ENCODE results near the gene GABARAP. TPM values are rescaled to one million over a fixed set of nuclear protein-coding genes. Genes with fewer than 3 reads are reported as not detected.

Gene GABARAP
- total RNA-seq, 1 experiment from 2014 or later: 226 TPM

- no peaks in the 10 kb centered on the region for H3K9me3 Mint-ChIP-seq (ENCODE audit: unreplicated experiment)
- no peak for TF ChIP-seq CTCF (IDR thresholded peaks at IDR 0.05; ENCODE audit: unreplicated experiment)
- peaks cover 60% of the 10 kb centered on the region for H3K36me3 Mint-ChIP-seq (ENCODE audit: insufficient read depth, unreplicated experiment)
- peak overlapping the region; percentile 96 for H3K27ac Mint-ChIP-seq (ENCODE audit: low read depth, unreplicated experiment)
- H3K27me3 Mint-ChIP-seq (ENCODE audit: insufficient read depth, unreplicated experiment): no peaks in the 10 kb centered on the region
- H3K4me3 Mint-ChIP-seq (ENCODE audit: unreplicated experiment): peak overlapping the region; percentile 86
- CTCF ChIA-PET: interaction anchor here (0.6 to 2.0 kb wide), 5 partner anchors 10 to 75 kb away, joined by 3 to 9 read pairs (median 5); partner anchors contain the start of genes DVL2 and PHF23
- POLR2A ChIA-PET: interaction anchor here (0.7 to 9.0 kb wide), 12 partner anchors 15 to 669 kb away, joined by 3 to 278 read pairs (median 7); partner anchors contain the start of genes CTDNEP1, DVL2, GABARAP and MPDU1
- TSS peak; percentile 6 for BruUV-seq (replicated peaks)
- H3K4me1 Mint-ChIP-seq (ENCODE audit: insufficient read depth, unreplicated experiment): peaks cover 27% of the 10 kb centered on the region
- DNase-seq (ENCODE audit: unreplicated experiment): no peak
- intact Hi-C loops (cut with micrococcal nuclease): loop anchor here (1.0 kb wide), 1 partner anchor 75 kb away; no protein-coding TSS in a partner anchor
Measured at GRCh38 chr17:7221278-7222092, 20.8 kb downstream of the GABARAP start.

- peaks cover 35% of the 10 kb centered on the region for H3K4me1 Mint-ChIP-seq (ENCODE audit: insufficient read depth, unreplicated experiment)
- H3K36me3 Mint-ChIP-seq (ENCODE audit: insufficient read depth, unreplicated experiment): peaks cover 58% of the 10 kb centered on the region
Measured at GRCh38 chr17:7220593-7221277, 21.5 kb downstream of the GABARAP start.

GRCh38 chr17:7219812-7220592, 22.2 kb downstream of the GABARAP start, which contains the start of the genes ACADVL and DLG4:
TSS of gene ACADVL (plus strand) at chr17:7219938. CDS start at chr17:7219985, 47 bp downstream.
TSS of gene DLG4 (minus strand) at chr17:7219836.
- ChIA-PET CTCF (interaction anchor here (0.8 to 2.0 kb wide), 4 partner anchors 13 to 77 kb away, joined by 3 to 9 read pairs (median 4); partner anchors contain the start of genes DVL2 and SLC2A4), POLR2A (interaction anchor here (0.6 to 9.0 kb wide), 21 partner anchors 10 to 668 kb away, joined by 3 to 278 read pairs (median 6); partner anchors contain the start of genes CTDNEP1, DVL2, GABARAP and MPDU1)
- intact Hi-C loops (cut with micrococcal nuclease): no loop called here
- Mint-ChIP-seq H3K27me3 (ENCODE audit: insufficient read depth, unreplicated experiment) (no peaks in the 10 kb centered on the region), H3K27ac (ENCODE audit: low read depth, unreplicated experiment) (peak within 1 kb of the TSS; percentile 96), H3K36me3 (ENCODE audit: insufficient read depth, unreplicated experiment) (peaks cover 56% of the 10 kb centered on the region), H3K9me3 (ENCODE audit: unreplicated experiment) (no peaks in the 10 kb centered on the region), H3K4me3 (ENCODE audit: unreplicated experiment) (peak within 1 kb of the TSS; percentile 86), H3K4me1 (ENCODE audit: insufficient read depth, unreplicated experiment) (peaks cover 37% of the 10 kb centered on the region)
- no TSS peak for BruUV-seq (replicated peaks)
- peak; percentile 94 for DNase-seq (ENCODE audit: unreplicated experiment)
- no peak for TF ChIP-seq CTCF (IDR thresholded peaks at IDR 0.05; ENCODE audit: unreplicated experiment)

More at GRCh38 chr17:7220593-7221277, 21.5 kb downstream of the GABARAP start:
- intact Hi-C loops (cut with micrococcal nuclease): loop anchor here (1.0 kb wide), 1 partner anchor 76 kb away; no protein-coding TSS in a partner anchor
- DNase-seq (ENCODE audit: unreplicated experiment): peak; percentile 70
- Mint-ChIP-seq H3K9me3 (ENCODE audit: unreplicated experiment) (no peaks in the 10 kb centered on the region), H3K27ac (ENCODE audit: low read depth, unreplicated experiment) (peak overlapping the region; percentile 96), H3K27me3 (ENCODE audit: insufficient read depth, unreplicated experiment) (no peaks in the 10 kb centered on the region), H3K4me3 (ENCODE audit: unreplicated experiment) (peak overlapping the region; percentile 86)
- BruUV-seq (replicated peaks): no TSS peak
- POLR2A ChIA-PET: interaction anchor here (0.6 to 9.0 kb wide), 17 partner anchors 16 to 668 kb away, joined by 3 to 278 read pairs (median 6); partner anchors contain the start of genes CTDNEP1, DVL2, GABARAP and MPDU1
- peak; percentile 63 for TF ChIP-seq CTCF (IDR thresholded peaks at IDR 0.05; ENCODE audit: unreplicated experiment)
- CTCF ChIA-PET: interaction anchor here (0.6 to 2.0 kb wide), 6 partner anchors 11 to 76 kb away, joined by 3 to 9 read pairs (median 4); partner anchors contain the start of genes DVL2, PHF23 and SLC2A4
